HEK293T (cell line): ENCODE data around the gene ARHGDIG.

Experiments used
- BHLHE40 ChIP-seq: fragments of 450-650 bp; IDR thresholded peaks from 2 replicates; pipeline ENCODE4 v1.6.1; 2016; ENCODE audit warnings: mild to moderate bottlenecking, moderate library complexity, borderline replicate concordance
- ELF4 ChIP-seq: fragments of 450-650 bp; IDR thresholded peaks from 2 replicates; pipeline ENCODE4 v1.6.1; 2017; ENCODE audit warnings: antibody characterized with exemption
- FOXM1 ChIP-seq: fragments of 450-650 bp; IDR thresholded peaks from 2 replicates; pipeline ENCODE4 v1.6.1; 2017; ENCODE audit warnings: mild to moderate bottlenecking, borderline replicate concordance
- NFRKB ChIP-seq: fragments of 450-650 bp; IDR thresholded peaks from 2 replicates; pipeline ENCODE4 v1.6.1; 2016; ENCODE audit warnings: mild to moderate bottlenecking, moderate library complexity
- SP1 ChIP-seq: fragments of 450-650 bp; IDR thresholded peaks from 2 replicates; pipeline ENCODE4 v1.6.1; 2017
- SUZ12 ChIP-seq: fragments of 450-650 bp; IDR thresholded peaks from 2 replicates; pipeline ENCODE4 v1.6.1; 2016; ENCODE audit warnings: mild to moderate bottlenecking
- TARDBP ChIP-seq: fragments of 450-650 bp; IDR thresholded peaks from 2 replicates; pipeline ENCODE4 v1.6.1; 2016
- ZNF384 ChIP-seq: fragments of 450-650 bp; IDR thresholded peaks from 2 replicates; pipeline ENCODE4 v1.6.1; 2016

- TF ChIP-seq NFRKB, result no peak
- TF ChIP-seq SUZ12, result no peak
- no peak for TF ChIP-seq BHLHE40
- TF ChIP-seq FOXM1, result no peak
- no peak for TF ChIP-seq ZNF384
- no peak for TF ChIP-seq ELF4
- TF ChIP-seq SP1, result no peak
- TF ChIP-seq TARDBP, result no peak
These were observed 26.6 kb upstream of the ARHGDIG start for GRCh38 chr16:253833-254232.
